Activated naive CD4-positive, alpha-beta T cell treated with Interleukin-2 at 50 U/mL for 16 hours (primary cell): ENCODE results near the gene VAC14.

Source experiments
- DNase-seq: peaks from one replicate; pipeline ENCODE4 v3.0.0-alpha.2; 2020

VAC14 gene

GRCh38 chr16:70703041-70703834 lies 97.7 kb downstream of the VAC14 start:
- no peak for DNase-seq

- no peak for DNase-seq
Observed at GRCh38 chr16:70702624-70703023, 98.3 kb downstream of the VAC14 start.

- no peak for DNase-seq
Observed at GRCh38 chr16:70701998-70702397, 99.0 kb downstream of the VAC14 start.

- DNase-seq = no peak
Observed at GRCh38 chr16:70701596-70701995, 99.4 kb downstream of the VAC14 start.

- DNase-seq = no peak
Observed at GRCh38 chr16:70701036-70701435, 99.9 kb downstream of the VAC14 start.

- no peak for DNase-seq
Observed at GRCh38 chr16:70700101-70701020, 100.6 kb downstream of the VAC14 start.

- DNase-seq = no peak
Observed at GRCh38 chr16:70699696-70700095, 101.3 kb downstream of the VAC14 start.

GRCh38 chr16:70698901-70699300 lies 102.1 kb downstream of the VAC14 start:
- DNase-seq = no peak

GRCh38 chr16:70697594-70698170 lies 103.3 kb downstream of the VAC14 start:
- no peak for DNase-seq

- DNase-seq = no peak
Observed at GRCh38 chr16:70696952-70697593, 103.9 kb downstream of the VAC14 start.

GRCh38 chr16:70696355-70696754 lies 104.6 kb downstream of the VAC14 start:
- DNase-seq = no peak

GRCh38 chr16:70695331-70696070 lies 105.5 kb downstream of the VAC14 start:
- no peak for DNase-seq

- DNase-seq = no peak
Observed at GRCh38 chr16:70694868-70695218, 106.1 kb downstream of the VAC14 start.

GRCh38 chr16:70694088-70694867 lies 106.7 kb downstream of the VAC14 start:
- no peak for DNase-seq

GRCh38 chr16:70692873-70693671 lies 107.9 kb downstream of the VAC14 start:
- no peak for DNase-seq

- DNase-seq = no peak
Observed at GRCh38 chr16:70692130-70692872, 108.7 kb downstream of the VAC14 start.

GRCh38 chr16:70691223-70692129 lies 109.5 kb downstream of the VAC14 start:
- no peak for DNase-seq

GRCh38 chr16:70689970-70690891 lies 110.7 kb downstream of the VAC14 start:
- DNase-seq = no peak
